Neutrophil (primary cell): Measurements from ENCODE around the gene MMP2.

Experiments
- H3K27ac ChIP-seq: fragments of 200-600 bp; sonication (generic); 2 replicates; pipeline ENCODE4 v1.5.1; 2016; ENCODE audit warnings: mild to moderate bottlenecking, moderate library complexity
- H3K27me3 ChIP-seq: fragments of 200-600 bp; sonication (generic); 2 replicates; pipeline ENCODE4 v1.6.0; 2016; ENCODE audit warnings: mild to moderate bottlenecking
- H3K36me3 ChIP-seq: fragments of 200-600 bp; sonication (generic); 2 replicates; pipeline ENCODE4 v1.5.1; 2017
- H3K4me1 ChIP-seq, 2 experiments: fragments of 200-600 bp in 1 of 2; sonication (generic) in 1 of 2; 1 replicate in 1 of 2; 2 replicates in 1 of 2; pipeline versions ENCODE4 v1.5.1 to v1.6.1; 2013 to 2016; ENCODE audit warnings: low read depth in 1 of 2, low read length in 1 of 2, mild to moderate bottlenecking in 1 of 2, moderate library complexity in 1 of 2; ENCODE audit not compliant: control insufficient read depth in 1 of 2, insufficient read depth in 1 of 2
- H3K4me3 ChIP-seq, 2 experiments: fragments of 200-600 bp in 1 of 2; sonication (generic) in 1 of 2; 1 replicate in 1 of 2; 2 replicates in 1 of 2; pipeline ENCODE4 v1.5.1; 2013 to 2016; ENCODE audit warnings: low read depth in 1 of 2, low read length in 1 of 2, mild to moderate bottlenecking in 1 of 2, moderate library complexity in 1 of 2
- H3K9me3 ChIP-seq: fragments of 200-600 bp; sonication (generic); 2 replicates; pipeline ENCODE4 v1.5.1; 2016
- CTCF ChIP-seq: fragments of 200-600 bp; sonication (generic); IDR thresholded peaks from 2 replicates; pipeline ENCODE4 v1.5.1; 2016; ENCODE audit warnings: antibody characterized with exemption

Gene MMP2

GRCh38 chr16:55555436-55555835 is 76.4 kb downstream of the MMP2 start:
- H3K4me1 ChIP-seq: peaks cover 0 to 7% of the 10 kb centered on the region in 2 experiments
- H3K9me3 ChIP-seq: no peaks in the 10 kb centered on the region
- H3K36me3 ChIP-seq: peaks cover 85% of the 10 kb centered on the region
- no peak overlapping the region for H3K4me3 ChIP-seq
- no peak overlapping the region for H3K27ac ChIP-seq
- H3K27me3 ChIP-seq: no peaks in the 10 kb centered on the region
- no peak for TF ChIP-seq CTCF
